Measurements from ENCODE around the gene PRPF40B.
"Not testable (repeated sequence)": the region's sequence is repeated elsewhere in the genome, so short reads cannot be mapped to it uniquely, and the experiment has no call there.

The PRPF40B gene

GRCh38 chr12:49623142-49623904 is at the start of gene PRPF40B:
Gene PRPF40B (plus strand): TSS chr12:49623561. CDS start chr12:49623591, 30 bp downstream.
- peak; percentile 87 to 96 (median 92) for DNase-seq

GRCh38 chr12:49577589-49578315 is 45.6 kb upstream of the PRPF40B start:
- no peak for DNase-seq

GRCh38 chr12:49578471-49579112 is 44.8 kb upstream of the PRPF40B start:
- DNase-seq, result no peak

- DNase-seq, result peak; percentile 79 to 82 (median 80)
These were observed 42.5 kb upstream of the PRPF40B start for GRCh38 chr12:49580572-49581535.

- DNase-seq, result no peak
These were observed 41.2 kb upstream of the PRPF40B start for GRCh38 chr12:49582201-49582600.

GRCh38 chr12:49582850-49583249 is 40.5 kb upstream of the PRPF40B start:
- DNase-seq, result no peak

GRCh38 chr12:49583366-49584094 is 39.8 kb upstream of the PRPF40B start:
- DNase-seq, result no peak

GRCh38 chr12:49584591-49584990 is 38.8 kb upstream of the PRPF40B start:
- DNase-seq, result no peak

GRCh38 chr12:49585477-49586459 is 37.6 kb upstream of the PRPF40B start:
- peak in 2 of 3 donors; percentile 26 to 50 for DNase-seq

GRCh38 chr12:49587174-49587908 is 36.0 kb upstream of the PRPF40B start:
- DNase-seq, result no peak

- no peak for DNase-seq
These were observed 35.1 kb upstream of the PRPF40B start for GRCh38 chr12:49588281-49588680.

- DNase-seq, result peak; percentile 58 to 77 (median 66)
These were observed 34.4 kb upstream of the PRPF40B start for GRCh38 chr12:49588721-49589516.

- no peak for DNase-seq
These were observed 24.8 kb upstream of the PRPF40B start for GRCh38 chr12:49598527-49598926.

GRCh38 chr12:49599961-49600360 is 23.4 kb upstream of the PRPF40B start:
- DNase-seq, result no peak

- no peak for DNase-seq
These were observed 19.6 kb upstream of the PRPF40B start for GRCh38 chr12:49603721-49604120.

- no peak for DNase-seq
These were observed 18.5 kb upstream of the PRPF40B start for GRCh38 chr12:49604856-49605255.

GRCh38 chr12:49605539-49605938 is 17.8 kb upstream of the PRPF40B start, which contains the start of gene FAM186B:
Gene FAM186B (minus strand): TSS chr12:49605639. CDS start chr12:49605477, 162 bp downstream.
- not testable (repeated sequence) for DNase-seq

- DNase-seq, result no peak
These were observed 14.1 kb upstream of the PRPF40B start for GRCh38 chr12:49609059-49609874.
